DND-41 (cell line): Measurements from ENCODE around the gene PICK1.

Experiments
- ATAC-seq: fragments of 200-7000 bp; cut with Tn5 transposase; 3 replicates; pipeline ENCODE4 v1.9.1; 2021; ENCODE audit warnings: low read depth; ENCODE audit not compliant: insufficient read depth
- DNase-seq: peaks from one replicate; pipeline ENCODE4 v3.0.0-alpha.2; 2020
- H2AFZ ChIP-seq: 2 replicates; pipeline ENCODE4 v1.6.0; 2012; ENCODE audit warnings: low read depth, low read length
- H3K27ac ChIP-seq: 2 replicates; pipeline ENCODE4 v1.5.1; 2012; ENCODE audit warnings: low read length, inconsistent platforms
- H3K27me3 ChIP-seq: fragments of 200-600 bp; sonication (generic); 2 replicates; pipeline ENCODE4 v1.6.0; 2012; ENCODE audit warnings: low read length, mild to moderate bottlenecking, inconsistent platforms; ENCODE audit not compliant: insufficient read depth, poor library complexity
- H3K36me3 ChIP-seq: 2 replicates; pipeline ENCODE4 v1.5.1; 2012; ENCODE audit warnings: low read length, inconsistent platforms; ENCODE audit not compliant: insufficient read depth
- H3K4me1 ChIP-seq: 2 replicates; pipeline ENCODE4 v1.5.1; 2012; ENCODE audit warnings: mild to moderate bottlenecking, low read length; ENCODE audit not compliant: insufficient read depth
- H3K4me2 ChIP-seq: 2 replicates; pipeline ENCODE4 v1.6.0; 2012; ENCODE audit warnings: mild to moderate bottlenecking, moderate library complexity, low read length, inconsistent platforms; ENCODE audit not compliant: insufficient read depth
- H3K4me3 ChIP-seq, 2 experiments: fragments of 200-600 bp in 1 of 2; shearing (Covaris generic) in 1 of 2; 2 replicates each; pipeline ENCODE4 v1.5.1; 2012 to 2016; ENCODE audit warnings: inconsistent platforms in 2 of 2, low read length in 2 of 2, mild to moderate bottlenecking in 2 of 2, low read depth in 1 of 2, moderate library complexity in 1 of 2
- H3K79me2 ChIP-seq: 2 replicates; pipeline ENCODE4 v1.6.0; 2012; ENCODE audit warnings: low read length, inconsistent platforms; ENCODE audit not compliant: insufficient read depth
- H3K9ac ChIP-seq: 2 replicates; pipeline ENCODE4 v1.6.0; 2012; ENCODE audit warnings: low read depth, mild to moderate bottlenecking, inconsistent platforms, low read length, moderate library complexity
- H3K9me3 ChIP-seq: 2 replicates; pipeline ENCODE4 v1.5.1; 2012; ENCODE audit warnings: low read length, moderate library complexity, mild to moderate bottlenecking, inconsistent platforms; ENCODE audit not compliant: insufficient read depth, severe bottlenecking
- H4K20me1 ChIP-seq: 2 replicates; pipeline ENCODE4 v1.6.0; 2012; ENCODE audit warnings: low read length; ENCODE audit not compliant: insufficient read depth
- CTCF ChIP-seq: IDR thresholded peaks from 2 replicates; pipeline ENCODE4 v1.5.1; 2012; ENCODE audit warnings: borderline replicate concordance, low read length, moderate library complexity, mild to moderate bottlenecking; ENCODE audit not compliant: poor library complexity, severe bottlenecking; ENCODE audit errors: extremely low read depth
- EZH2 ChIP-seq: IDR thresholded peaks from 3 replicates; pipeline ENCODE4 v1.6.1; 2012; ENCODE audit warnings: borderline replicate concordance, low read depth, mild to moderate bottlenecking, moderate library complexity, low read length, inconsistent platforms; ENCODE audit not compliant: severe bottlenecking

PICK1 gene

GRCh38 chr22:38023045-38023444 lies 34.2 kb upstream of the PICK1 start:
- no peak overlapping the region for H3K4me2 ChIP-seq
- ATAC-seq (no peak), DNase-seq (no peak)
- no peak overlapping the region for H3K9ac ChIP-seq
- no peak overlapping the region for H3K27ac ChIP-seq
- H3K36me3 ChIP-seq = no peaks in the 10 kb centered on the region
- H3K4me3 ChIP-seq = no peak overlapping the region
- TF ChIP-seq EZH2 (no peak), CTCF (no peak)
- no peaks in the 10 kb centered on the region for H3K9me3 ChIP-seq
- no peak overlapping the region for H2AFZ ChIP-seq
- H3K27me3 ChIP-seq = no peaks in the 10 kb centered on the region
- no peaks in the 10 kb centered on the region for H3K4me1 ChIP-seq
- H4K20me1 ChIP-seq = no peaks in the 10 kb centered on the region
- H3K79me2 ChIP-seq = no peaks in the 10 kb centered on the region

- no peak for DNase-seq
- Histone ChIP-seq H3K9ac (no peak overlapping the region), H3K4me3 (no peak overlapping the region), H3K27ac (no peak overlapping the region), H3K4me2 (no peak overlapping the region), H3K36me3 (no peaks in the 10 kb centered on the region), H3K9me3 (no peaks in the 10 kb centered on the region), H2AFZ (no peak overlapping the region), H4K20me1 (no peaks in the 10 kb centered on the region), H3K27me3 (no peaks in the 10 kb centered on the region), H3K4me1 (no peaks in the 10 kb centered on the region), H3K79me2 (no peaks in the 10 kb centered on the region)
- no peak for ATAC-seq
- TF ChIP-seq CTCF = no peak
- TF ChIP-seq EZH2 = no peak
Measured at GRCh38 chr22:38025514-38025913, 31.7 kb upstream of the PICK1 start.

DNA sequence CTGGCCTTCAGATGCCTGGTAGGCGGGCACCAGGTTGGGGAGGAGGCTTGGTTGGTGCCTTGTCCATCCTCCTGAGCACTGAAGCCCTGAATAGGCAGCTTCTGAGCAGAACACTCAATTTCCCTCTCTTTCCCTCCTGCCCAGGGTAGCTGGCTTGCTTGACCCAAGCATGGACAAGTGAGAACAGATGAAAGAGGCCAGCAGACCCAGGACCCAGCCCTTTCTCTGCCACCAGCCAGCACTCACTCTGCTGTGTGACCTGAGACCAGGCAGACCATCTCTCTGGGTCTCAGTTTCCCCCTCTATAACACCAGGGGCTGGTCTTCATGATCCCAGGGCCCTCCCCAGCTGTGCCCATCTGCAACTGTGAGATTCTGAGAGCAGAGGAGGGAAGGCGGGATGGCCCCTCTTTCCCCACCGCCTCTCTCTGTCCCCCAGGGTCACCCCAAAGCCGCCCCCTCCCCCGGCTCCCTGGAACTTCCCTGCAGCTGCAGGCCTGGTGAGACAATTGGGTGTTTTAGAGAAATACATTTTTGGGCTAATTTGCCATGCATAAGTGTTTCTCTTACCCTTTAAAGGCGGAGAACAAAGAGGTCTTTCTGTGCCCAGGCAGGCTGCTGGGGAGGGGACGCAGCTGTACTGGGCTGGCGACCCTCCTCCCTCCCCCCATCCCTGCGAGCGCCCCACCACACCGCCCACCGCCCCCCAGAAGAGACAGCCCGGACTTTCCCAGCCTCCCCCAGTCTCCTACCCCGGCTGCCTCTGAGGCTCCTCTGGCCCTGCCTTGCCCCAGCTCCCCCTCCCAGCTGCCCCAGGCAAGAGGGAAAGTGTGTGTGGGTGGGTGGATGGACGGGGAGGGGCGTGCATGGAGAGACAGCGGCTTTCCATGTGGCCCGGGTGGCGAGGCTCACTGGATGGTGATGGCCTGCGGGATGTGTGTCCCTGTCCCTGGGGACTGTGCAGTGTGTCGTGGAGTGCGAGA lies 30.8 kb upstream of the PICK1 start:
- ATAC-seq (no peak), DNase-seq (no peak)
- Histone ChIP-seq H4K20me1 (0 out of 2 replicates have a peak, but pooled peaks cover 2% of the 10 kb centered on the region), H3K4me1 (no peaks in the 10 kb centered on the region), H3K79me2 (no peaks in the 10 kb centered on the region), H2AFZ (no peak overlapping the region), H3K9ac (no peak overlapping the region), H3K4me2 (no peak overlapping the region), H3K27me3 (no peaks in the 10 kb centered on the region), H3K27ac (no peak overlapping the region), H3K4me3 (no peak overlapping the region), H3K9me3 (no peaks in the 10 kb centered on the region), H3K36me3 (no peaks in the 10 kb centered on the region)
- no peak for TF ChIP-seq EZH2
- TF ChIP-seq CTCF = no peak
